Measurements from ENCODE around the gene DYRK3.

Gene DYRK3

GRCh38 chr1:206662396-206663092, 27.2 kb downstream of the DYRK3 start:
- no peak for DNase-seq

- no peak for DNase-seq
These were observed 28.0 kb downstream of the DYRK3 start for GRCh38 chr1:206663362-206663761.

DNA sequence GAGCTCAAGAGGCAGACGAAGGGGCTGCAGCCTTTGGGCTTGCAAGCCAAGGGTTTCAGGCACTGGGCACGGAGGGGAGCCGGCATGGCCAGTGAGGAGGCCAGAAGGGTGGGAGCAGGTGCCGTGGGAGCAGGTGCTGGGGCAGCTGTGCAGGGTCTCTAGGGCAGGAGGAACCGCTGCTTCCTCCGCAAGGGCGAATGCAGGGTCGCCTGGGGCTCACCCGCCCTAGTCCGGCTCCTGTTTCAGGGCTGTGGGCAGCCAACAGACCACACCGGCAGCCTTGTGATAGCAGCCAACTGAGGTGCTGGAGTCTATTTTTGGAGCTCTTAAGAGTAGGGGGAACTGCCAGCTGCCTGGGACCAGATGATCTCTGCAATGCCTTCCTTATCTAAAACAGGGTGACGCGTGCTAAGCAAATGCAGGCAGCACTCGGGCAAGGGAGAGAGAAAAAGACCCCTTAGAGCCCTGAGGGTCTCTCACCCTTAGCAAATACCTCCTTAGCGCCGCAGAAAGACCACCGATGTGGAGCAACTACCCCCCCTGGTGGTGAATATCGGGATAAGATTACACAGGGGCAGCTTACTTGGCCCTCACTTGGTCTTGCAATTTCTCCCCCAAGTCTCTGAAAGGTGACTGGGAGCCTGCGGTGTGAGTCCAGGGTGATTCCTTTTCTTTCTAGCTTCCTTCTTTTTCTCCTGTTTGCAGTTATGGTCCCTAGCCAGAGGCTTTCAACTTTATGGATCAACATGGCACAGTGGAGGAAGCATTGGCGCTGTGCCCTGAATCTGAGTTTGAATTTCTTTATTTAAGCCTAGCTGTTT, 28.7 kb downstream of the DYRK3 start:
- DNase-seq: peak; percentile 80

- DNase-seq: no peak
These were observed 29.4 kb downstream of the DYRK3 start for GRCh38 chr1:206664740-206665139.

DNA sequence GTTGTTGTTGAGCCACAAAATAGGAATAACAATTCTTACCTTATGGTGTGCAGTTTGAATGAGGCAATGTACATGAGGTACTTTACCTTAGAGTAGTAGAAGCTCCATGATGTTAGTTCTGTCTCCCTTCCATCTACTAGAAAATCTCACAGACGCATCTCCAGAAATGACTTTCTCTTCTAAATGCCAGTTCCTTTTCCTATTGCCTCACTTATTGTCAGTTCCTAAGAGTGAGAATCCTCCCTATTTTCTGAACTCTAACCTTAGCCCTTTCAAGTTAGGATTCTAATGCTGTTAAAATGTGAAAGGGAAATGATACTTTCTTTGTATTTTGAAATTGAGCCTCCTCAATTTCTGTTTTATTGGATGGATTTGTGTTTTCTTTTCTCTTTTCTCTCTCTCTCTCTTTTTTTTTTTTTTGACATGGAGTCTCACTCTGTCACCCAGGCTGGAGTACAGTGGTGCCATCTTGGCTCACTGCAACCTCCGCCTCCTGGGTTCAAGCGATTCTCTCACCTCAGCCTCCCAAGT, 30.8 kb downstream of the DYRK3 start:
- DNase-seq: no peak

DNA sequence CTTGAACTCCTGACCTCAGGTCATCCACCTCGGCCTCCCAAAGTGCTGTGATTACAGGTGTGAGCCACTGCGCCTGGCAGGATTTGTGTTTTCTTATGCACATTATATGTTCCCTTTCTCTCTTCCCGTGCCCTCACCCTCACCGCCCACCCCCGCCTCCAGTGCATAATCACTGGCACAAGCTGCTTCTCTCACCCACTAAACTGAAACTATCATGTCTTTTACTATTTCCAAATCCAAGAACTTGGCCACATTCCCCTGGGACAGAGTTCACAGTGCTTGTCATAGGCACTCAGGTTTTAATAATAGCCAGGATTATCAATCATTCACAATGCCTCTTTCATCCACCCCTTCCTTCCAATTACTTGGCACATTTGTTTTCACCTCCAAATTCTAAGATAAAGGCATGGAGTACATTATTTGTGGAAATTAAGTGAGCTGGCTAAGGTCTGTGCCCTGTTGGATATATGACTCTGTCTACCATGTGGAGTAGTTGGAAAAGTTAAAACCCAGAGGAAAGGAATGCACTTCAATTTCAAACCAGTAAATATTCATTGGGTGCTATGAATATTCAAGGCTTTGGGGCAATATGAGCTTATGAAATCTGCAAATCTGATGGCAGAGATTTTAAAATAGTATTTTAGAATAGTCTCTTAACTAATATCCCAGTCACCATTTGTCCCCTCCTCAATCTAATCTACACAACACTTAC, 31.8 kb downstream of the DYRK3 start:
- no peak for DNase-seq

GRCh38 chr1:206668351-206668750, 33.0 kb downstream of the DYRK3 start:
- no peak for DNase-seq

DNA sequence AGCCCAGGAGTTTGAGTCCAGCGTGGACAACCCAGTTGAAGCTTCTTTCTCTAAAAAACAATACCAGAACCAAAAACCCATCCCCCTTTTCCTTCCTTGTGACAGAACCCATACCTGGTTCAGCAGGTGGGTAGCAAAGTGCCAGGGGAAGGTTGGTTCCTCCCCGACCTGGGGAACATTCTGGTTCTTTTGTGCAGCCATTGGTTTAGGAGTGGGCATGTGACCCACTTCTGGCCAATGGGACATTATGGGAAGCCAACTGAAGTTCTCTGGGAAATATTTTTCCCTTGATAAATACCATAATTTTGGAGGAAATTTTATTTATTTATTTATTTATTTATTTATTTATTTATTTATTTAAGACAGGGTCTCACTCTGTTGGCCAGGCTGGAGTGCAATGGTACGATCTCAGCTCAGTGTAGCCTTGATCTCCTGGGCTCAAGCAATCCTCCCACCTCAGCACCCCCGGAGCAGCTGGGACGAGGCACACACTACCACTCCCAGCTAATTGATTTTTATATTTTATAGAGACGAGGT, 33.6 kb downstream of the DYRK3 start:
- DNase-seq: no peak

- no peak for DNase-seq
These were observed 36.8 kb downstream of the DYRK3 start for GRCh38 chr1:206672011-206672688.

GRCh38 chr1:206672844-206673758, 37.8 kb downstream of the DYRK3 start:
- no peak for DNase-seq

DNA sequence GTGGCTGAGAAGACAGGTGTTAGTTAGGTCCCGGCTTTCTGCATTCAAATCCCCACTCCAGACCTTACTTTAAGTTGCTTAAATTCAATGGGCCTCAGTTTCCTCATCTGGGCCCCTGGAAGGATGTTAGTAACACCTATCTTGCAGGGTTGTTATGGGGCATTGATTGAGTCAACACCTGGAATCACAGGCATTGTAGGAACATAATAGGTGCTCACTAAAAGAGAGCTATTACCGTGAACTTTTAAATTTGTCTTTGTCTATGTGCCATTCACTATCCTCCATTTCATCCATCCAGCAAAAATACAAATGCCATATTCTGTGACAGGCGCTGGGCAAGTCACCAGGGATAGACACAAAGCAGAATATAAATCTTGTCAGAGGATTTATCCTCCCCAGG, 38.9 kb downstream of the DYRK3 start:
- no peak for DNase-seq

DNA sequence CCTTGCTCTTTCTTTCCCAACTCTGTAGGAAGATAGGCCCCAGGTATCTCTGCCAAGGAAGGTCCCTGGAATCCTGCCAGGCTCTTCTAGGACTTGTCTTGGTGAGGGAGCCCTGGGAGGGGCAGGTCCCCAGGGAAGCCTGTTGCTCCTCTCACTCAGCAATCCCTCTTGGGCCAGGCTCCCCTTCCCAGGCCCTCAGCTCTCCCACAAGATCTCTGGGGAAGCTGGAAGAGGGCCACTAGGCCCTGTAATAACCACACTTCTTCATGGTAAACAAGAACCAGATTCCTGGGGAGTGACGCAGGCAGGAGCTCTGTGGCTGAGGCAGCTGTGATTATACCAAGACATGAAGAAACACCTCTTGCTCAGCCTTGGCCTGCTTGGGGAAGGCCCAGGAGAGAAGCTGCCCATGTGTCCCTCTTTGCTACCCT, 39.4 kb downstream of the DYRK3 start:
- no peak for DNase-seq

- DNase-seq: no peak
These were observed 41.2 kb downstream of the DYRK3 start for GRCh38 chr1:206676499-206676898.

GRCh38 chr1:206678490-206678889, 43.2 kb downstream of the DYRK3 start:
- DNase-seq: no peak

DNA sequence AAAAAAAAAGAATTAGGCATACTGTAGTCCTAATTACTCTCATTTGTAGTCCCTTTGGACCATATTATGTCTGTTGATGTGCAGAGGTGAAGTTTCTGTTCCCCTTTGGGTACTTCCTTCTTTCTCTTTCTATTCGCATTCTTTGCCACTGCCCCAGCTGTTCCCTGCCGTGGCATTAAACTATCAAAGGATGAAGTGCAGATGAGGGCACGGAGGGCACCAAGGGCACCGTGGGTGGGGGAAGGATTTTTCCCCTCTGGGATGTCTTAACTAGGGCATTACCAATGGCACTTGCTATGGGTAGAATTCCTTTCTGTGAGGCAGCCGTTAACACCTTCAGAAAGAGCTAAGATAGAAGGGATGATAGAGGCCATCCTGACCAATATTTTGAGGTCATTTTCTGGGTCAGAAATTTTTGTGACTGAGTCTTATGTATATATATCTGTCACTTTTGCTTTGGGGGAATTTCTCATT, 44.4 kb downstream of the DYRK3 start:
- no peak for DNase-seq

GRCh38 chr1:206680279-206680678, 44.9 kb downstream of the DYRK3 start:
- DNase-seq: no peak

DNA sequence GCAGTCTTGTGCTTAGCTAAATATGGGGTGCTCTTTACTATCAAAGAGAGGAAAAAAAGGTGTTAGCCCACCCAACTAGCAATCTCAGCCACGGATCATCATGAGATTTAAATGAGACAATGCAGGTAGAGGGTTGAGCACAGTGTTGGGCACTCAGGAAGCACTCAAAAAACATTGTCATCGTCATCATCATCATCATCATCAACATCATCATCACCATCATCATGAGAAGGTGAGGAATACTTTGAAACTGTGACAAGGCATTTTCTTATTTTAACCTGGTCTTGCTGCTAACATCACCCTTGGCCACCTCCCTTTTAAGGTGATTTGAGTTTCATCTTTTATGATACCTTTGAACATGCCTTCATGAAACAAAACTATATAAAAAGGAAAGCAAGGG, 46.0 kb downstream of the DYRK3 start:
- no peak for DNase-seq

GRCh38 chr1:206682111-206682510, 46.8 kb downstream of the DYRK3 start:
- DNase-seq: no peak

DNA sequence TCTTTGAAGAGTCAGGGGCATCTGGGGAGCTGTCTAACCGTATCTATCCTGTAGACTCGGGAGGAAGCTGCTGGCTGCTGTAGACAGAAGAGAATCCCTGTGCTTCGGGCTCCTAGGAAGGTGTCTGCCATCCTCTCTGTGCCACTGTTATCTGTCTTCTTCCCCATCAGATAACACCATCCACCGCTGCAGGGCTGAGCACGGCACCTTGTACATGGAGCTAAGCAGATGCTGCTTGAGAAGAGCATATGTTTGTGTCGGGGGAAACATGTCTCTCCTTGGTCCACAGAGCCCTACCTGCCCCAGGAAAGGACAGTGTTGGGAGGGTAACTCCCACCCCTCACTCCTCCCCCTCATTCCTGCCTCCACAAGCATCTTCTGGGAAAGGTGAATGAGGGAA, 48.0 kb downstream of the DYRK3 start:
- no peak for DNase-seq

- no peak for DNase-seq
These were observed 48.7 kb downstream of the DYRK3 start for GRCh38 chr1:206684003-206684402.

All from activated CD4-positive, alpha-beta T cell treated with anti-CD3 and anti-CD28 coated beads for 48 hours (primary cell).